PC-3 (cell line): Measurements from ENCODE around the gene BICRA. TPM values are rescaled to one million over a fixed set of nuclear protein-coding genes. Genes with fewer than 3 reads are reported as not detected.

Experiments used
- ATAC-seq: fragments of 200-7000 bp; cut with Tn5 transposase; 2 replicates; pipeline ENCODE4 v1.9.1; 2020; ENCODE audit warnings: mild to moderate bottlenecking, moderate library complexity
- BruUV-seq: library from RNA; stranded (reverse); fragments of 400-500 nt; replicated peaks from 2 replicates; lab custom pipeline; 2021; lab: Mats Ljungman, UMichigan
- CTCF ChIA-PET: fragments of 300-600 bp; sonication (Branson Sonifier 250); formaldehyde crosslinking; loops from one replicate; lab custom pipeline; 2022; ENCODE audit warnings: antibody characterized with exemption; lab: Charles Lee
- POLR2A ChIA-PET: fragments of 300-600 bp; sonication (Branson Sonifier 250); formaldehyde crosslinking; loops from one replicate; lab custom pipeline; 2022; ENCODE audit warnings: antibody characterized with exemption; ENCODE audit not compliant: unreplicated experiment; lab: Charles Lee
- DNase-seq: peaks from one replicate; pipeline ENCODE4 v3.0.0-alpha.2; 2015
- H2AFZ ChIP-seq: fragments of 300-600 bp; sonication (generic); 2 replicates; pipeline ENCODE4 v1.6.0; 2016; ENCODE audit warnings: antibody characterized with exemption, low read length
- H3F3A ChIP-seq: fragments of 300-600 bp; sonication (generic); one replicate; pipeline ENCODE4 v1.6.0; 2017; ENCODE audit warnings: antibody characterized with exemption, low read length, control low read depth, mild to moderate bottlenecking; ENCODE audit not compliant: unreplicated experiment
- H3K27ac ChIP-seq: fragments of 300-600 bp; sonication (generic); 2 replicates; pipeline ENCODE4 v1.5.1; 2016; ENCODE audit warnings: mild to moderate bottlenecking, low read length
- H3K27me3 ChIP-seq: fragments of 300-600 bp; sonication (generic); 2 replicates; pipeline ENCODE4 v1.6.1; 2016; ENCODE audit warnings: low read length, mixed read lengths
- H3K36me3 ChIP-seq: fragments of 300-600 bp; sonication (generic); 2 replicates; pipeline ENCODE4 v1.6.1; 2016; ENCODE audit warnings: low read depth, mixed run types, low read length, mixed read lengths
- H3K4me1 ChIP-seq: fragments of 300-600 bp; sonication (generic); 2 replicates; pipeline ENCODE4 v1.5.1; 2016; ENCODE audit warnings: low read length; ENCODE audit not compliant: insufficient read depth
- H3K4me2 ChIP-seq: fragments of 300-600 bp; sonication (generic); 2 replicates; pipeline ENCODE4 v1.6.0; 2016; ENCODE audit warnings: low read length
- H3K4me3 ChIP-seq: fragments of 300-600 bp; sonication (generic); 2 replicates; pipeline ENCODE4 v1.5.1; 2016; ENCODE audit warnings: mild to moderate bottlenecking, low read length, mixed read lengths
- H3K79me2 ChIP-seq: fragments of 300-600 bp; sonication (generic); 2 replicates; pipeline ENCODE4 v1.6.1; 2017; ENCODE audit warnings: low read length, mixed read lengths
- H3K9ac ChIP-seq: fragments of 300-600 bp; sonication (generic); 2 replicates; pipeline ENCODE4 v1.6.0; 2016; ENCODE audit warnings: mild to moderate bottlenecking, low read length
- H3K9me2 ChIP-seq: fragments of 300-600 bp; sonication (generic); replicated peaks from 2 replicates; pipeline ENCODE4 v1.6.1; 2016; ENCODE audit warnings: mixed run types, low read length, mixed read lengths
- H3K9me3 ChIP-seq: fragments of 300-600 bp; sonication (generic); 2 replicates; pipeline ENCODE4 v1.6.1; 2016; ENCODE audit warnings: low read length, mixed read lengths
- H4K20me1 ChIP-seq: fragments of 300-600 bp; sonication (generic); 2 replicates; pipeline ENCODE4 v1.6.1; 2016; ENCODE audit warnings: low read length, mixed read lengths
- CTCF ChIP-seq: fragments of 300-600 bp; sonication (generic); conservative IDR thresholded peaks from 2 replicates; pipeline ENCODE4 v1.5.1; 2017; ENCODE audit warnings: antibody characterized with exemption, low read depth, mild to moderate bottlenecking, low read length
- EZH2 ChIP-seq: fragments of 300-600 bp; sonication (generic); IDR thresholded peaks from one replicate; pipeline ENCODE4 v1.6.1; 2017; ENCODE audit warnings: antibody characterized with exemption, mild to moderate bottlenecking, low read length; ENCODE audit not compliant: unreplicated experiment
- EZH2phosphoT487 ChIP-seq: fragments of 300-600 bp; sonication (generic); IDR thresholded peaks from 2 replicates; pipeline ENCODE4 v1.6.1; 2018; ENCODE audit warnings: mild to moderate bottlenecking, antibody characterized with exemption, low read length, borderline replicate concordance
- intact Hi-C: fragments of 100-400 bp; cut with micrococcal nuclease; formaldehyde crosslinking; loops from 2 replicates; pipeline ENCODE4 v1.9.0; 2023
- total RNA-seq: library from RNA; depleted of rRNA; stranded (reverse); fragments of >200 nt; gene quantifications from 2 replicates; pipeline ENCODE4 v1.2.3, GENCODE V29; 2014; rRNA removed

Gene BICRA
- total RNA-seq, 1 experiment from 2014 or later, result 1.2 TPM

- no peak overlapping the region for H3K9ac ChIP-seq
- peaks cover 38% of the 10 kb centered on the region for H3K79me2 ChIP-seq
- no peak overlapping the region for H3K4me3 ChIP-seq
- no peak for TF ChIP-seq EZH2
- no peak for ATAC-seq
- H3K9me3 ChIP-seq, result no peaks in the 10 kb centered on the region
- no peaks in the 10 kb centered on the region for H3K27me3 ChIP-seq
- no peak overlapping the region for H3K27ac ChIP-seq
- intact Hi-C loops, result no loop called here
- H4K20me1 ChIP-seq, result peaks cover 9% of the 10 kb centered on the region; the same call in 1 of the 2 replicates
- peaks cover 19% of the 10 kb centered on the region for H3K36me3 ChIP-seq
- POLR2A ChIA-PET, result no interaction called here
- no peak overlapping the region for H3K4me2 ChIP-seq
- no TSS peak for BruUV-seq
- no peaks in the 10 kb centered on the region for H3K9me2 ChIP-seq
- no peak overlapping the region for H2AFZ ChIP-seq
- H3K4me1 ChIP-seq, result peaks cover 10% of the 10 kb centered on the region; the same call in 1 of the 2 replicates
- DNase-seq, result no peak
- no peaks in the 10 kb centered on the region for H3F3A ChIP-seq
- CTCF ChIA-PET, result no interaction called here
Measured at GRCh38 chr19:47749326-47749725, 140.4 kb downstream of the BICRA start.

GRCh38 chr19:47750752-47751151 lies 141.8 kb downstream of the BICRA start:
- POLR2A ChIA-PET, result no interaction called here
- no TSS peak for BruUV-seq
- peaks cover 19% of the 10 kb centered on the region for H3K36me3 ChIP-seq

GRCh38 chr19:47752440-47753211 lies 143.7 kb downstream of the BICRA start:
- ChIA-PET POLR2A (no interaction called here), CTCF (no interaction called here)
- Histone ChIP-seq H2AFZ (no peak overlapping the region), H3K9me3 (no peaks in the 10 kb centered on the region), H3K4me1 (no peaks in the 10 kb centered on the region), H3K36me3 (peaks cover 29% of the 10 kb centered on the region), H3K9ac (no peak overlapping the region), H3K4me2 (no peak overlapping the region), H3K9me2 (no peaks in the 10 kb centered on the region), H4K20me1 (peaks cover 9% of the 10 kb centered on the region; the same call in 1 of the 2 replicates), H3K79me2 (peaks cover 19% of the 10 kb centered on the region), H3K27me3 (no peaks in the 10 kb centered on the region), H3K4me3 (no peak overlapping the region), H3F3A (no peaks in the 10 kb centered on the region), H3K27ac (no peak overlapping the region)
- ATAC-seq (no peak), DNase-seq (no peak)
- intact Hi-C loops, result no loop called here
- BruUV-seq, result no TSS peak
- TF ChIP-seq EZH2phosphoT487, result no peak
- TF ChIP-seq CTCF, result no peak
- no peak for TF ChIP-seq EZH2

More at GRCh38 chr19:47750752-47751151, 141.8 kb downstream of the BICRA start:
- H3K27ac ChIP-seq, result no peak overlapping the region
- no peaks in the 10 kb centered on the region for H3K9me2 ChIP-seq
- H3F3A ChIP-seq, result no peaks in the 10 kb centered on the region
- intact Hi-C loops, result no loop called here
- H4K20me1 ChIP-seq, result peaks cover 9% of the 10 kb centered on the region; the same call in 1 of the 2 replicates
- no peak overlapping the region for H3K4me3 ChIP-seq
- H3K4me1 ChIP-seq, result 0 out of 2 replicates have a peak, but pooled peaks cover 8% of the 10 kb centered on the region
- H3K27me3 ChIP-seq, result no peaks in the 10 kb centered on the region
- H3K4me2 ChIP-seq, result no peak overlapping the region
- DNase-seq, result no peak
- H2AFZ ChIP-seq, result no peak overlapping the region
- CTCF ChIA-PET, result no interaction called here
- peaks cover 37% of the 10 kb centered on the region for H3K79me2 ChIP-seq
- H3K9ac ChIP-seq, result no peak overlapping the region
- no peaks in the 10 kb centered on the region for H3K9me3 ChIP-seq
- TF ChIP-seq EZH2, result no peak
- no peak for ATAC-seq

Other genes starting within 250 kb of the BICRA start
- gene MEIS3, start 189.6 kb upstream of the BICRA start, total RNA-seq, result 0.75 and 1.3 TPM in 2 replicates
- 0.33 TPM in 1 of 2 replicates, not detected in the other for gene SLC8A2, start 137.2 kb upstream of the BICRA start, total RNA-seq
- 8.0 and 18.3 TPM in 2 replicates for gene KPTN, start 124.9 kb upstream of the BICRA start, total RNA-seq
- 75.1 and 95.9 TPM in 2 replicates for gene NAPA, start 94.1 kb upstream of the BICRA start, total RNA-seq
- not detected in 2 replicates for gene ZNF541, start 36.0 kb upstream of the BICRA start, total RNA-seq
- 0.11 and 1.4 TPM in 2 replicates for gene EHD2, start 104.3 kb downstream of the BICRA start, total RNA-seq
- 61.5 and 83.9 TPM in 2 replicates for gene NOP53, start 136.4 kb downstream of the BICRA start, total RNA-seq
- 277 and 278 TPM in 2 replicates for gene SELENOW, start 169.6 kb downstream of the BICRA start, total RNA-seq
- gene TPRX1, start 195.4 kb downstream of the BICRA start, total RNA-seq, result not detected in 2 replicates
- not detected in 2 replicates for gene CRX, start 212.8 kb downstream of the BICRA start, total RNA-seq